Stimulated activated CD8-positive, alpha-beta memory T cell treated with anti-CD3 and anti-CD28 coated beads, Interleukin-4, amount 100 ng/mL, for 48 hours (primary cell): ENCODE data around the gene BCAS1.
A peak's percentile ranks its signal among the peaks of the same experiment; 100 is the strongest.

Experiments used
- DNase-seq: peaks from one replicate; pipeline ENCODE4 v3.0.0-alpha.2; 2020

The BCAS1 gene

DNA sequence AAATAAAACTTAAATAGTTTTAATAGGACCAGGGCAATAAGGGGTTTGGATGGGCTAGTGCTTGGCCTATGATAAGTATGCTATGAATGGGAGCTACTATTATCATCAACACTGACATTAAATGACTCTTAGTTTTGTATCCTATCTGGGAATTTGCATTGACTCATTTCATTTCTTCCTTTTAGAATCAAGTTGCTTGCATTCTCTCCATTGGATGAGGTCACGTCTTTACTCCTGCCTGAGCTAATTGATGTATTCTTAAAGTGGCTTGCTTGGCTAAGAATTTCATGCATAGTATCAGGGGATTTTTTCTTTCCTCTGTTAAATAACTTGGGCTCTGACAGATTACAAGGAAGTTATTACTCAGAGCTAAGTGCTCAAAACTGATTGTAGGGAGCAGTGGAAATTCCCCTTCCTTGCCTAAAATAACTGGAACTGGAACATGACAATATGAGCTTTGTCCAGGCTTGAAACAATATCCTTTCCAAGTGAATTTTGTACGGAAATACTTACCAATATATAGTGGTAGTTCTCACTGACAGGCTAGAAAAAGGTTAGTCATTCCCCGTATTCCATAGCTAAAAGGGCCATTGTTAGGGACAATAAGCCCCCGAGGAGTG lies 169.9 kb downstream of the BCAS1 start:
- DNase-seq = no peak

DNA sequence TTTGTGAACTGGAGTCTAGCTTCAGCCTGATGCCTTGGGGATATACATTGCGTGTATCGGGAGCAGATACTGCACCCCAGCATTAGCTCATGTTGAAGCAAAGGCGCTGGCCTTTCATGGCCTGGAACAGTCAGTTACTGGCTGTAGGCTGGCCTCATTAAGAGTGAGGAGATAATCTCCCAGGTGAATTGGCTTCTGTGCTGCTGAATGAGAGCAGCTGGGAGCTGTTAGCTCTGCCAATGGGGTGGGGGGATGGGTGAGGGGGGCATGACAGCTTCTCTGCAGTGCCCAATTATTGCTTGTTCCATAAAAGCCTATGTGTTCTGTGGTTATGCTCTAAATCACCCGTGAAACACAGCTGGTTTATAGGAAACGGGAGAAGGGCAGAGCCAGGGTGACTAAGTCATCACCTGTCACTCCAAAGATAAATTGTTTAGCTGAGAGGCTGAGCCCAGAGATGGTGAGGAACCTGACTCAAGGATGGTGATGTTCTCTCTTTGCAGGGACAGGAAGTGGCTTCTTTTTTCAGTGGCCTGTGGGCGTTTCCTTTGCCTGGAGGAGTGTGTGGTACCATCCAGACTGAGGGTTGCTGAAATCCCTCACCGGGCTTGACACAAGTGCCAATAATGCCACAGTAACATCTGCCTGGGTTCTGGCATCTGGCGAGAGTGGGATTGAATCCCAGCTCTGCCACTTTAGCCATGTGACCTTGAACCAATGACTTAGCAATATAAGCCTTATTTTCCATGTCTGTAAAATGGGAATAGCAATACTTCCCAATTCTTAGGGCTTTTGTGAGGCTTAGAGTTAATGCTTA lies 170.8 kb downstream of the BCAS1 start:
- DNase-seq = peak; percentile 80

GRCh38 chr20:53898556-53898931 lies 171.8 kb downstream of the BCAS1 start:
- no peak for DNase-seq

GRCh38 chr20:53897884-53898555 lies 172.4 kb downstream of the BCAS1 start:
- DNase-seq = no peak

DNA sequence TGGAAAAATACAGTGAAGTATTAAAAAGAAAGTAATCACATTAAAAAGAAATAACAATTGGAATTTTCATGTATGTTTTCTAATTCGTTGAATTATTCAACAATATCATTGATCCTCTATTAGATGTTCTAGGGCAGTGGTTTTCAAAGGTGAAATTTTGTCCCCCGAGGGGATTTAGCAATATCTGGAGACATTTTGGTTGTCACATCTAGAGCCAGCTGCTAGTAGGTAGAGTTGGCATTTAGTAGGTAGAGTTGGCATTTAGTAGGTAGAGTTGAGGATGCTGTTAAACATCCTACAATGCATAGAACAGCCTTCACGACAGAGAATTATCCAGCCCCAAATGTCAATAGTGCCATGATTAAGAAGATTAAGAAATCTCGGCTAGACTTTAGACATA lies 173.7 kb downstream of the BCAS1 start:
- no peak for DNase-seq

DNA sequence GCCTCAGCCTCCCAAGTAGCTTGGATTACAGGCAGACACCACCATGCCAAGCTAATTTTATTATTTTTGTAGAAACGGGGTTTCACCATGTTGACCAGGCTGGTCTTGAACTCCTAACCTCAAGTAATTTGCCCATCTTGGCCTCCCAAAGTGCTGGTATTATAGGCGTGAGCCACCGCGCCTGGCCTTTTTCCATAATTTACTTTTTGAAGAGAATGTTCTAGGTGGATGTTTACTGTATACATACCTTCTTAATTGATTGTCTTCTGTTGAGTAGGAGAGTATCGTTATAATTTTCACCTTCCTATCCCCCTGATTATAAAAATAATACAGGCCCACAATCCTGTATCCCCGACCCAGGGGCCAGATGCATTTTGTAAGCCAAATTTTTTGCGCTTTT lies 174.4 kb downstream of the BCAS1 start:
- DNase-seq = no peak

DNA sequence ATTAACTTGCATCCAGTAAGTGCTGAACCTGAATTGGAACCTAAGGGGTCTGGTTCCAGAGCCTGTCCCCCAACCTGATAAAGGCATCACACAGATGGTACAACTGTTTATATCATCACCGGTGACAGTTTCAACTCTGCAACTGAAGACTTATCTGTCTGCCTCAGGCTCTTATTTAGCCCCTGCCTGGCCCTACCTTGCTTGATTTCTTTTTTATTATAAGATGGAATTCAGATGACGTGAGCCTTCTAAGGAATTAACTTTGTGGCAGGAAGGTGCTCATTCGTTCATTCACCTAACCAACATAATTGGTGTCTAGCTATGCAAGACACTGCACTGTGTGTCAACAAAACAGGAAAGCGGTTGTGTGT lies 175.0 kb downstream of the BCAS1 start:
- DNase-seq = no peak

GRCh38 chr20:53894707-53895384 lies 175.5 kb downstream of the BCAS1 start:
- DNase-seq = no peak
